ENCODE results near the gene AHR. TPM values are rescaled to one million over a fixed set of nuclear protein-coding genes. Genes with fewer than 3 reads are reported as not detected.

AHR gene
- polyA plus RNA-seq, 1 donor (not counting 4 experiments of a cell fraction or from before 2014, with no cell fraction given), result 19.4 TPM

GRCh38 chr7:17384400-17384799 lies 85.9 kb downstream of the AHR start:
- no peaks in the 10 kb centered on the region for H3K9me1 ChIP-seq (ENCODE audit: control insufficient read depth, extremely low read depth, insufficient read depth, low read length)
- DNase-seq (ENCODE audit: low read depth, low spot score), result no peak
- H3K9me3 ChIP-seq (ENCODE audit: control insufficient read depth, low read depth, low read length), result no peaks in the 10 kb centered on the region
- H3K4me2 ChIP-seq (ENCODE audit: control insufficient read depth, extremely low read depth, insufficient read depth, low read depth, low read length), result no peak overlapping the region
- dilution Hi-C loops (cut with MboI; ENCODE audit: extremely low pct_ligation_motif_present, low sequenced_read_pairs), result no loop called here
- no peaks in the 10 kb centered on the region for H4K20me1 ChIP-seq (ENCODE audit: control insufficient read depth, extremely low read depth, insufficient read depth, low read length)
- H3K27ac ChIP-seq (ENCODE audit: control insufficient read depth, insufficient read depth, low read length), result no peak overlapping the region
- no peak overlapping the region for H3K4me3 ChIP-seq (ENCODE audit: control insufficient read depth in 2 of 3, extremely low read depth in 1 of 3, insufficient read depth in 2 of 3, low read depth in 1 of 3, low read length in 3 of 3)
- H2AFZ ChIP-seq (ENCODE audit: control insufficient read depth, low read length), result no peak overlapping the region
- no peaks in the 10 kb centered on the region for H3K36me3 ChIP-seq (ENCODE audit: control insufficient read depth in 2 of 2, extremely low read depth in 1 of 2, insufficient read depth in 2 of 2, low read length in 2 of 2)
- FAIRE-seq, result no peak
- no peaks in the 10 kb centered on the region for H3K79me2 ChIP-seq (ENCODE audit: control insufficient read depth, insufficient read depth, low read length)
- no peak for TF ChIP-seq EZH2 (IDR thresholded peaks at IDR 0.05; ENCODE audit: low read length)
- no peak for TF ChIP-seq CTCF (optimal IDR thresholded peaks at IDR 0.05 in 1 of 3, IDR thresholded peaks at IDR 0.05 in 1 of 3, conservative IDR thresholded peaks at IDR 0.05 in 1 of 3; ENCODE audit: extremely low read depth in 1 of 3, insufficient read depth in 2 of 3, low read length in 3 of 3)
- H3K9ac ChIP-seq (ENCODE audit: control insufficient read depth, extremely low read depth, insufficient read depth, low read length), result no peak overlapping the region
- H3K27me3 ChIP-seq (ENCODE audit: control insufficient read depth, extremely low read depth, insufficient read depth, low read length), result no peaks in the 10 kb centered on the region
- H3K4me1 ChIP-seq (ENCODE audit: control insufficient read depth, extremely low read depth, insufficient read depth, low read length), result peaks cover 5% of the 10 kb centered on the region

- Histone ChIP-seq H2AFZ (ENCODE audit: control insufficient read depth, low read length) (no peak overlapping the region), H3K79me2 (ENCODE audit: control insufficient read depth, insufficient read depth, low read length) (no peaks in the 10 kb centered on the region), H4K20me1 (ENCODE audit: control insufficient read depth, extremely low read depth, insufficient read depth, low read length) (no peaks in the 10 kb centered on the region), H3K9ac (ENCODE audit: control insufficient read depth, extremely low read depth, insufficient read depth, low read length) (no peak overlapping the region), H3K36me3 (ENCODE audit: control insufficient read depth in 2 of 2, extremely low read depth in 1 of 2, insufficient read depth in 2 of 2, low read length in 2 of 2) (no peaks in the 10 kb centered on the region), H3K4me3 (ENCODE audit: control insufficient read depth in 2 of 3, extremely low read depth in 1 of 3, insufficient read depth in 2 of 3, low read depth in 1 of 3, low read length in 3 of 3) (no peak overlapping the region), H3K4me2 (ENCODE audit: control insufficient read depth, extremely low read depth, insufficient read depth, low read depth, low read length) (no peak overlapping the region), H3K4me1 (ENCODE audit: control insufficient read depth, extremely low read depth, insufficient read depth, low read length) (peaks cover 5% of the 10 kb centered on the region), H3K9me3 (ENCODE audit: control insufficient read depth, low read depth, low read length) (no peaks in the 10 kb centered on the region), H3K9me1 (ENCODE audit: control insufficient read depth, extremely low read depth, insufficient read depth, low read length) (no peaks in the 10 kb centered on the region), H3K27ac (ENCODE audit: control insufficient read depth, insufficient read depth, low read length) (no peak overlapping the region), H3K27me3 (ENCODE audit: control insufficient read depth, extremely low read depth, insufficient read depth, low read length) (no peaks in the 10 kb centered on the region)
- no peak for FAIRE-seq
- DNase-seq (ENCODE audit: low read depth, low spot score), result no peak
- TF ChIP-seq EZH2 (IDR thresholded peaks at IDR 0.05; ENCODE audit: low read length), result no peak
- TF ChIP-seq CTCF (optimal IDR thresholded peaks at IDR 0.05 in 1 of 3, IDR thresholded peaks at IDR 0.05 in 1 of 3, conservative IDR thresholded peaks at IDR 0.05 in 1 of 3; ENCODE audit: extremely low read depth in 1 of 3, insufficient read depth in 2 of 3, low read length in 3 of 3), result no peak
- dilution Hi-C loops (cut with MboI; ENCODE audit: extremely low pct_ligation_motif_present, low sequenced_read_pairs), result no loop called here
Measured at GRCh38 chr7:17385612-17386011, 87.2 kb downstream of the AHR start.
